Activated CD4-positive, alpha-beta T cell treated with anti-CD3 and anti-CD28 coated beads for 36 hours (primary cell): ENCODE measurements around the gene KRTAP12-3. TPM values are rescaled to one million over a fixed set of nuclear protein-coding genes. Genes with fewer than 3 reads are reported as not detected.
"Not testable (repeated sequence)": the region's sequence is repeated elsewhere in the genome, so short reads cannot be mapped to it uniquely, and the experiment has no call there.

ENCODE experiments used
- ATAC-seq: fragments of 200-7000 bp; cut with Tn5 transposase; one replicate; pipeline ENCODE4 v1.10.0; 2021; ENCODE audit warnings: mild to moderate bottlenecking, moderate library complexity
- CTCF ChIA-PET: fragments of 350-600 bp; sonication (Branson Sonifier 250); formaldehyde crosslinking; loops from one replicate; lab custom pipeline; 2021; ENCODE audit warnings: antibody characterized with exemption; lab: Charles Lee
- POLR2A ChIA-PET: fragments of 350-600 bp; sonication (Branson Sonifier 250); formaldehyde crosslinking; loops from one replicate; lab custom pipeline; 2021; ENCODE audit warnings: antibody characterized with exemption, inconsistent platforms; lab: Charles Lee
- DNase-seq: peaks from one replicate; pipeline ENCODE4 v3.0.0-alpha.2; 2020
- H3K27ac Mint-ChIP-seq: one replicate; pipeline ENCODE4 v1.8.0; 2021; ENCODE audit warnings: mixed read lengths
- H3K27me3 Mint-ChIP-seq: one replicate; pipeline ENCODE4 v1.8.0; 2021; ENCODE audit warnings: mixed read lengths
- H3K36me3 Mint-ChIP-seq: one replicate; pipeline ENCODE4 v1.8.0; 2021; ENCODE audit warnings: low read depth, mixed read lengths
- H3K4me1 Mint-ChIP-seq: one replicate; pipeline ENCODE4 v1.8.0; 2021; ENCODE audit warnings: mixed read lengths
- H3K4me3 Mint-ChIP-seq: one replicate; pipeline ENCODE4 v1.8.0; 2021; ENCODE audit warnings: mild to moderate bottlenecking, moderate library complexity, mixed read lengths
- H3K9me3 Mint-ChIP-seq: one replicate; pipeline ENCODE4 v1.8.0; 2021; ENCODE audit warnings: low read depth, mixed read lengths
- intact Hi-C, 2 experiments: fragments of 100-400 bp; cut with DNase I in 1 of 2; cut with micrococcal nuclease in 1 of 2; formaldehyde crosslinking; loops; one replicate each; pipeline versions ENCODE4 v1.14.2 to v1.15.1; 2022 to 2024; cut with DNase I, micrococcal nuclease
- total RNA-seq, 2 experiments: library from RNA; stranded (reverse); gene quantifications; one replicate each; pipeline ENCODE4 v1.2.3, GENCODE V29; 2021

Gene KRTAP12-3
- total RNA-seq, result not detected

- H3K36me3 Mint-ChIP-seq, result peaks cover 17% of the 10 kb centered on the region
Measured at GRCh38 chr21:44657635-44658540, at the start of gene KRTAP12-3. TSS of gene KRTAP12-3 (plus strand) at chr21:44657932. CDS start at chr21:44657980, 48 bp downstream.

GRCh38 chr21:44609193-44609592, 48.5 kb upstream of the KRTAP12-3 start:
- DNase-seq, result no peak
- CTCF ChIA-PET, result interaction anchor here (0.9 to 1.0 kb wide), 2 partner anchors 10 to 14 kb away, joined by 3 read pairs; no protein-coding TSS in a partner anchor
- no peak for ATAC-seq

More at GRCh38 chr21:44657635-44658540, at the start of gene KRTAP12-3:
- peak; percentile 72 for ATAC-seq
- peak; percentile 43 for DNase-seq
- ChIA-PET CTCF (no interaction called here), POLR2A (no interaction called here)
- Mint-ChIP-seq H3K27me3 (no peaks in the 10 kb centered on the region), H3K4me1 (peaks cover 46% of the 10 kb centered on the region), H3K27ac (peak within 1 kb of the TSS; percentile 88), H3K4me3 (peak within 1 kb of the TSS; percentile 51), H3K9me3 (peaks cover 32% of the 10 kb centered on the region)
- intact Hi-C loops, result no loop called here

GRCh38 chr21:44610157-44610843, 47.4 kb upstream of the KRTAP12-3 start:
- H3K36me3 Mint-ChIP-seq, POLR2A ChIA-PET, intact Hi-C loops, H3K4me1 Mint-ChIP-seq, ATAC-seq, DNase-seq, H3K4me3 Mint-ChIP-seq, H3K27ac Mint-ChIP-seq, H3K27me3 Mint-ChIP-seq: not testable (repeated sequence)
- peaks cover 18% of the 10 kb centered on the region for H3K9me3 Mint-ChIP-seq
- CTCF ChIA-PET, result interaction anchor here (0.5 to 0.9 kb wide), 2 partner anchors 16 to 36 kb away, joined by 3 read pairs; no protein-coding TSS in a partner anchor

More at GRCh38 chr21:44609193-44609592, 48.5 kb upstream of the KRTAP12-3 start:
- Mint-ChIP-seq H3K27me3 (peaks cover 4% of the 10 kb centered on the region), H3K4me3 (no peak overlapping the region), H3K9me3 (peaks cover 18% of the 10 kb centered on the region), H3K27ac (no peak overlapping the region), H3K4me1 (no peaks in the 10 kb centered on the region), H3K36me3 (peaks cover 8% of the 10 kb centered on the region)
- POLR2A ChIA-PET, result no interaction called here
- intact Hi-C loops, result no loop called here

- no peak overlapping the region for H3K27ac Mint-ChIP-seq
- peaks cover 8% of the 10 kb centered on the region for H3K36me3 Mint-ChIP-seq
- POLR2A ChIA-PET, result no interaction called here
- no peaks in the 10 kb centered on the region for H3K27me3 Mint-ChIP-seq
- DNase-seq (no peak), ATAC-seq (no peak)
- H3K4me3 Mint-ChIP-seq, result no peak overlapping the region
- peaks cover 18% of the 10 kb centered on the region for H3K9me3 Mint-ChIP-seq
- H3K4me1 Mint-ChIP-seq, result peaks cover 6% of the 10 kb centered on the region
- intact Hi-C loops, result no loop called here
- CTCF ChIA-PET, result no interaction called here
Measured at GRCh38 chr21:44611551-44611950, 46.2 kb upstream of the KRTAP12-3 start.

- Mint-ChIP-seq H3K27ac (no peak within 1 kb of the TSS), H3K9me3 (peaks cover 18% of the 10 kb centered on the region), H3K27me3 (no peaks in the 10 kb centered on the region), H3K4me3 (no peak within 1 kb of the TSS), H3K4me1 (peaks cover 11% of the 10 kb centered on the region), H3K36me3 (peaks cover 8% of the 10 kb centered on the region)
- DNase-seq (no peak), ATAC-seq (no peak)
- intact Hi-C loops, result no loop called here
- ChIA-PET CTCF (no interaction called here), POLR2A (no interaction called here)
Measured at GRCh38 chr21:44612029-44612486, 45.7 kb upstream of the KRTAP12-3 start, which contains the start of gene KRTAP10-8. TSS of gene KRTAP10-8 (plus strand) at chr21:44612079. CDS start at chr21:44612101, 22 bp downstream.

- Mint-ChIP-seq H3K27me3 (no peaks in the 10 kb centered on the region), H3K9me3 (peaks cover 18% of the 10 kb centered on the region)
Measured at GRCh38 chr21:44612669-44613229, 45.0 kb upstream of the KRTAP12-3 start.

GRCh38 chr21:44613386-44614155, 44.2 kb upstream of the KRTAP12-3 start:
- POLR2A ChIA-PET, result no interaction called here
- Mint-ChIP-seq H3K9me3 (peaks cover 21% of the 10 kb centered on the region), H3K27ac (no peak overlapping the region), H3K36me3 (peaks cover 8% of the 10 kb centered on the region), H3K4me3 (no peak overlapping the region), H3K4me1 (peaks cover 26% of the 10 kb centered on the region), H3K27me3 (no peaks in the 10 kb centered on the region)
- DNase-seq (no peak), ATAC-seq (no peak)
- CTCF ChIA-PET, result no interaction called here
- intact Hi-C loops, result no loop called here

More at GRCh38 chr21:44612669-44613229, 45.0 kb upstream of the KRTAP12-3 start:
- POLR2A ChIA-PET, result no interaction called here
- no peak for ATAC-seq
- intact Hi-C loops, result no loop called here
- no peak overlapping the region for H3K27ac Mint-ChIP-seq
- CTCF ChIA-PET, result no interaction called here
- H3K4me3 Mint-ChIP-seq, result no peak overlapping the region
- peaks cover 8% of the 10 kb centered on the region for H3K36me3 Mint-ChIP-seq
- H3K4me1 Mint-ChIP-seq, result peaks cover 17% of the 10 kb centered on the region
- DNase-seq, result no peak

GRCh38 chr21:44614161-44614631, 43.5 kb upstream of the KRTAP12-3 start:
- no peak for DNase-seq

GRCh38 chr21:44614961-44615391, 42.8 kb upstream of the KRTAP12-3 start:
- intact Hi-C loops, result loop anchor here (5.0 kb wide), 2 partner anchors 37 to 68 kb away; partner anchors contain the start of gene KRTAP12-4 (in 1 of the 2)
- peaks cover 18% of the 10 kb centered on the region for H3K36me3 Mint-ChIP-seq
- peaks cover 20% of the 10 kb centered on the region for H3K9me3 Mint-ChIP-seq
- no peak for DNase-seq
- CTCF ChIA-PET, result no interaction called here
- POLR2A ChIA-PET, result no interaction called here
- no peak overlapping the region for H3K27ac Mint-ChIP-seq
- no peaks in the 10 kb centered on the region for H3K27me3 Mint-ChIP-seq
- ATAC-seq, result no peak
- peaks cover 39% of the 10 kb centered on the region for H3K4me1 Mint-ChIP-seq
- H3K4me3 Mint-ChIP-seq, result no peak overlapping the region

More at GRCh38 chr21:44614161-44614631, 43.5 kb upstream of the KRTAP12-3 start:
- intact Hi-C loops, result no loop called here
- ChIA-PET POLR2A (no interaction called here), CTCF (no interaction called here)
- H3K4me1 Mint-ChIP-seq, result peaks cover 32% of the 10 kb centered on the region
- H3K27ac Mint-ChIP-seq, result no peak overlapping the region
- peaks cover 19% of the 10 kb centered on the region for H3K9me3 Mint-ChIP-seq
- ATAC-seq, result no peak
- H3K27me3 Mint-ChIP-seq, result no peaks in the 10 kb centered on the region
- no peak overlapping the region for H3K4me3 Mint-ChIP-seq
- H3K36me3 Mint-ChIP-seq, result peaks cover 13% of the 10 kb centered on the region

- ATAC-seq, result no peak
- intact Hi-C loops, result loop anchor here (5.0 kb wide), 2 partner anchors 37 to 68 kb away; partner anchors contain the start of gene KRTAP12-4 (in 1 of the 2)
- no peak overlapping the region for H3K27ac Mint-ChIP-seq
Measured at GRCh38 chr21:44615466-44615865, 42.3 kb upstream of the KRTAP12-3 start.

More at GRCh38 chr21:44615466-44615865, 42.3 kb upstream of the KRTAP12-3 start:
- DNase-seq, result no peak
- peaks cover 41% of the 10 kb centered on the region for H3K4me1 Mint-ChIP-seq
- no peaks in the 10 kb centered on the region for H3K27me3 Mint-ChIP-seq
- H3K36me3 Mint-ChIP-seq, result peaks cover 20% of the 10 kb centered on the region
- POLR2A ChIA-PET, result no interaction called here
- H3K9me3 Mint-ChIP-seq, result peaks cover 22% of the 10 kb centered on the region
- H3K4me3 Mint-ChIP-seq, result no peak overlapping the region
- CTCF ChIA-PET, result no interaction called here
